HG03469 (cell line): ENCODE data around the gene UQCC5.
"Not testable (repeated sequence)": the region's sequence is repeated elsewhere in the genome, so short reads cannot be mapped to it uniquely, and the experiment has no call there.

Source experiments
- ATAC-seq: cut with Tn5 transposase; IDR thresholded peaks from one replicate; pipeline ENCODE4 v1.9.1; 2021; ENCODE audit warnings: mild to moderate bottlenecking, moderate library complexity, moderate number of reproducible peaks; ENCODE audit not compliant: unreplicated experiment

Gene UQCC5

GRCh38 chr3:52521881-52522650 is 14.3 kb upstream of the UQCC5 start:
- ATAC-seq = no peak

GRCh38 chr3:52522651-52523251 is 13.7 kb upstream of the UQCC5 start:
- ATAC-seq = no peak

- ATAC-seq = no peak
These were observed 12.8 kb upstream of the UQCC5 start for GRCh38 chr3:52523386-52524257.

DNA sequence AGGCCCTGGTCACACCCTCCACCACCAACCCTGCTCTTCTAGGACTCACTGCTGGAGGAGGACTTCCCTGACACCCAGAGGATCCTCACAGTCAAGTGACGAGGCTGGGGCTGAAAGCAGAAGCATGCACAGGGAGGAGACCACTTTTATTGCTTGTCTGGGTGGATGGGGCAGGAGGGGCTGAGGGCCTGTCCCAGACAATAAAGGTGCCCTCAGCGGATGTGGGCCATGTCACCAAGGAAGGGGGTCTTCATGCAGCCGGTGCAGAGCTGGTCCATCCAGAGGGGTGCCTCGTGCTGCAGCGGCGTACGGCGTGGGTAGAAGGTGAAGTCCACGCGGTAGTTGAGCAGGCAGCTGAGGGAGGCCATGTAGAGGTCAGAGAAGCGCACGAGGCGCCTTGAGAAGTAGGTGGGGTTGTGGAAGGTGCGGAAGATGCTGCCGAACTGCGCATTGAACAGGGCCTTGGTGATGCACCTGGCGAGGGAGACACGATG is 12.1 kb upstream of the UQCC5 start:
- no peak for ATAC-seq

- ATAC-seq = no peak
These were observed 11.4 kb upstream of the UQCC5 start for GRCh38 chr3:52524752-52525679.

DNA sequence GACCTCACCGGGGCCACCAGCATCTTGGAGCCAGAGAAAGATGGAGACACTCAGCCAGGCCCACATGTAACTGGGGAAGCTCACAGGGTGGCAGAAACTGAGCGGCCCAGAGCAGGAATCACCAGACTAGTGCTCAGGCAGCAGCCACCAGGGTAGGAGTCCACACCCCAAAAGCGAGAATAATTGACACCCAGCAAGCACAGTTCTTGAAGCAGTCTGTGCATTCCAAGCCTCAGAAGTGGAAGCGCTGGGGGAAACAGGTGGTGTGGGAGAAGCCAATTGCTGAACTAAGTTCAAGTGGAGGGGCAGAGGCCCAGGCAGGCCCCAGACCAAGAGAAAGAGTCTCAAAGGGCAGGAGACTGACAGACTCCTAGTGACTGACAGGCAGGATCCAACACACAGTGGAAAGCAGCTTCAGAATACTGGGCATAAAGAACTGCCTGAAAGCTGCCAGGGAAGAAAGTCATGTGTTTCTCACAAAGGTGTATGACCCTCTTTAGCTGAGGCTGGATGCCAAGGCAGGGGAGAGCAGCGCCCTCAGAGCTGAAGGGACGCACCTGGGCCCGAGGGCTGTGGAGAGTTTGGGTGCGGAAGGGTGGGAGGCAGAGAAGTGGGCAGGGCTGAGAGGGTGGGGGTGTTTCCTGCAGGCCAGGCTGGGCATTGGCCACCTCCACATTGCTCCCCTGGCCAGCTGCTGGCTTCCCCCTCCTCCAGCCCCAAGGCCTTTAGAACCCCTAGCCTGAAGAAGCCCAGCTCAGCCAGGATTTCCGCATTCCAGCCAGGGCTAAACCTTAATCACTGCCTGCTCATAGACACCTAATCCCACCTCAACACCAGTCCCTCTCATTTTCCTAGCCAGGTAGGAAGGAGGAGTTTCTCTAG is 10.5 kb upstream of the UQCC5 start:
- ATAC-seq = no peak

- not testable (repeated sequence) for ATAC-seq
These were observed 9.8 kb upstream of the UQCC5 start for GRCh38 chr3:52526671-52527038.

GRCh38 chr3:52527039-52527731 is 9.2 kb upstream of the UQCC5 start:
- ATAC-seq = no peak

GRCh38 chr3:52527732-52528585 is 8.4 kb upstream of the UQCC5 start:
- no peak for ATAC-seq

DNA sequence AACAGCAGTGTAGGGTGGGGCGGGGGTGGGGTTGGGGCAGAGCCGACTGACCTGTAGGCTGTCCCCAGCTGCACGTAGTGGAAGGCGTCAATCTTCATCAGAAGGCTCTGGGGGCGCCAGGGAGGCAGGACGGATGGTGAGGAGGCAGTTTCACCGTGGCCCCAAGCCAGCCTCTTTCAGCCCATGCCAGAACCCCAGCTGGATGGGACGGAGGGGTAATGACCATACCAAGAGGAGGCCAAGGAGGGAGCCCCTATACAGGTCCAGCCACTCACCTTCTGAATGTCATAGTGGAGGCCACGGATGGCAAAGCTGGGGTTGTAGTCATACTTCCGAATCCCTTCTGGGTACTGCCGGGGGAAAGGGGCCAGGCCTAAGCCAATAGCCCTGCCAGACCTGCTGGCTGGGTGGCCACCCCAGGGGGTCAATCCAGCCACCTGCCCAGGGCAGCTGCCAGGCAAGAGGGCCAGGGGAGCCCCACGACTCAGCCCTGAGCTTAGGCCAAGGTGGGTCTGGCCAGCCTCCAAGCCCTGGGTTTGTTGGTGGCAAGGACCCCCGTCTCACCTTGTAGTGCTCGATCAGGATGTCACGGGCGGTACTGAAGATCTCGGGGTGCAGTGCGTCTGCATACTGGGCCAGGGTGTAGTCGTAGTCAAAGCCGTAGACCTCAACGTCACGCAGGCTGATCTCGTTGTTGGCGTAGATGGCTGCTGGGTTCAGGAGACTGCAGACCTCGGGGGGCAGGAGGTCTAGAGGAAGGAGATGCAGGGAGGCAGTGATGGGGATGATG is 7.6 kb upstream of the UQCC5 start:
- no peak for ATAC-seq

DNA sequence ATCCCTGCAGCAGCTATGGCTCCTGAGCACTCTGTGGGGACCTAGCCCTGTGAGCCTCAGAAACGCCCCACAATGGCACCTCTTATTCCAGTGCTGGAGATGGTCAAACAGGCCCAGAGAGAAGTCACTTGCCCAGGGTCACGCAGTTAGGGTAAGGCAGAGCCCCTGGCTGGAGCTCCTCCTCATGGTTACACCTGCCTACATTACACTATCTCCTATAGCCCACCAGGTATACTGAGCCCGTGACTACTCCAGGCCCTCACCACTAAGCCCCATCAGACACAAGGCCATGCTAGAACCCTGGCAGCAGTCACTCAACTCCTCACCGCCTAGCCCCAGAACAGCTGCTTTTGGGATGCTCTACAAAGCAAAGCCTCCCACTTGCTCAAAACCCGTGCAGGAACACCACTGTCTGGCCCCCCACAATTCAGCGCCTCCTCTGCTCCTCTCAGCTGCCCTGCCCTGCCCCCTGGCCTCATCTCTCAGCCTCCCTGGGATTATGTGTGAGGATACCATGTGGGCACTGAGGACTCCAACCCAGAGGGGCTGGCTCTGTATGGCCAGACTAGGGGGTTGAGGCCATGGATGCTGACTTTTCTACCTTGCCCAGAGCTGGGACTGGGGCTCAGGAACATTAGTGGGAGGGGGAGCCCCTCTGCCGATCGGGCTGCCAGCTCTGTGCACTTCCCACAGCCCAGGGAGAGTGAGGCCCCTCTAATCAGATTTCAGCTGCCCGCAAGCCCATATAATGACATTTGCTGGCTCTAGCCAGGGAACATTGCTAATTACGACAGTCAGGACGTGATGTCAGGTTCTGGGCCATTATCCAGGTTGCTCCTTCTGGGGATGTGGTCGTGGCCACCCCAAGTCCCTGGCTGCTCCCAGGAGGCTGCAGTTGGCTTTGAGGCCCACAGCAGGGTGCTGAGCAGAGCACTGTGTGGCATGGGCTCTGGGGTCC is 6.8 kb upstream of the UQCC5 start:
- ATAC-seq = no peak

DNA sequence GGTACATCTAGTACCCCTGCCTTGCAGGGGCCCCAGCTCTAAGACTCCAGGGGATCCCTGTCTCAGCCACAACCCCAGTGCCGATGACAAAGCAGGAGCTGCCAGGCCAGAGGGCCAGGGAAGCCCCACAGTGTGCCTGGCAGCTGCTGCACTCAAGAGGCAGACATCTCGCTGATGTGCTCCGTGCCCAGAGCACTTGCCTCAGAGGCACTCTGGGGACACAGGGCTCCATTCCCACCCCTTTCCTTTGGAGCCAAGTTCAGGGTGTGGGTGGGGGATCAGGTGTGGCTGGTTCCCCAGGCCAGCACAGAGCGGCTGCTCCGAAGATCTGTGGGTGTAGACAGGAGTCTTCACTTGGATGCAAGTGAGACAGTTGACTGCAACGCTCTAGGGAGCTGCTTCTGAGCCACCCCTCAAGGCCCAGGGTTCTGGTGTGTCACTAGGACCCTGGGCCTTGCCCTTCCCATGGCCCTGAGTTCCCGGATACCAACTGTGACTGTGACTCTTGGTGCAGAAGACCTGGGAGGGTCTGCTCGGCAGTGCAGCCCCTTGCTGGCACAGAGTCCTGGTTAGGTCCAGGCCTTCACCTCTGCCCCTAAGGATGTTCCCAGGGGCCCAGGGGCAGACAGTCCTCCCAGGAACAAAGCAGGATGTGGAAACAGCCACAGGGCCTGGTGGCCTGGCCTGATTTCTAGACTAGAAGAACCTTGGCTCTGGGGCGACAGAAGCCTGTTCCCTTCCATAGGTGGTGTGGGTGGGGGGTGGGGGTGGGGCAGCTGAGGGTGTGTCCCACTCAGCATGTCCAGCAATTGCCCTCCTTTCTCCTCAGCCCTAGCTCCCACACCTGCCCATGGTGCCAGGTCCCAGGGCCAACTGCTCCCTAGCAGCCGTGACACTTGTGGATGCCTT is 5.2 kb upstream of the UQCC5 start:
- ATAC-seq = no peak

DNA sequence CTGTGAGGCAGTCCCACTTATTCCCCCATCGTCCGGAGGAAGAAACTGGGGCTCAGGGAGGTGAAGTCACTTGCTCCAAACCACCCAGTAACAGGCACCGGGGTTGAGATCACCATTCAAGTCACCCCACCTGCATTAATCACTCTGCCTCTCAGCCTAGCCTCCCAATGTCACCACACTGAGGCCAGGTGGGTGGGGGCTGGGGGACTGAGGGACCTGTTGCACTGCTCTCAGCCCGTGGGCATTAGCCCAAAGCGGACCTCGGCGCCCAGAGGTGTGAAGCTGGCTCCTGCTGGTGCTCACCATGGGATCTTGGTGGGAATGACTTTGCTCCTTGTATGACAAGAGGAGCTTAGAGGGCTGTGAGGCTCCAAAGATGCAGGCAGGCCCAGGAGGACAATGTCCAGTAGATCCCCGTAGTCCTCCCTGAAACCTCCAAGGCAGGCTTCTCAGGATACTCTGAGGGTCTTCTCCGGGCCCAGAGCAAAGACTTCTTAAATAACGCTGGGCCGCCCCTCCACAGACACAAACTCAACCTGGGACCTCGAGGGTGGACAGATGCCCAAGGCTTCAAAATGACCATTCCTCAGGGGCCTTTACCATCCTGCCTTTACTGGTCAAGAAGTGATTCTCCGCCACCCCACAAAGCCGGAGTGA is 4.4 kb upstream of the UQCC5 start:
- ATAC-seq = no peak

- no peak for ATAC-seq
These were observed 3.9 kb upstream of the UQCC5 start for GRCh38 chr3:52532517-52532837.
